ENCODE results near the gene CDH1.
"Not testable (repeated sequence)": the region's sequence is repeated elsewhere in the genome, so short reads cannot be mapped to it uniquely, and the experiment has no call there.

The CDH1 gene

DNA sequence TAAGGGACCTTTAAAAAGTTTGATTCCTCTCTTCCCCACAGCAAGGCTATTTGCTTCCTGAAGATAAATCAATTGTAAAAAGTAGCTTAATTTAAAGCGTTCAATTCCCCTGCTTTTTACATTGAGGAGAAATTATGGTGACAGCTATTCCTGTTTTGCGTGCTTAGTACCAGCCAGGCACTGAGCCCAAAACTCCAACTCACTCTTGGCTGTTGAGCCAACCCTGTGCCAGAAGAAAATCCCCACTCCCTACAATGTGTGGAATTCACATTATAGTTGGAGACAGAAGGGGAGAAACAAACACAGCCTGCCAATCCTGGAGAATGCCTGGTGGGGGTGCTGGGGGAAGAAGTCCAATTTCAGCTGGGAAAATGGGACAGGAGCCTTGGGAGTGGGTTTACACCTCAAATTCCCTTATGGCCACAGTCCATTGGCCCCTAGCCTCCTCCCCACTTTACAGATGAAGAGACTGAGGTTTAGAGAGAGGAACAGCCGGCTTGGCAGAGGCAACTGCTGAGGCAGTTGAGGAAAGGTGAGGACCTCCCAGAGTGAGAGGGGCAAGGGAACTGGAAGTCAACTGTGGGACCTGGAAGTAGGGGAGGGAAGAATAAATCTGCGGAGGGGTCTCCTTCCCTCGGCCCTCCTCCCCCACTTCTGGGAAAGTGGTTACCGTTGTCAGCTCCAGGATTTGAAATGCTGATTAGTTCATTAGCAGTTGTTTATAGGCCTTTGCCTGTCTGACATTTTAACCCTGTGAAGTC lies 26.1 kb downstream of the CDH1 start:
- no peak for DNase-seq

DNA sequence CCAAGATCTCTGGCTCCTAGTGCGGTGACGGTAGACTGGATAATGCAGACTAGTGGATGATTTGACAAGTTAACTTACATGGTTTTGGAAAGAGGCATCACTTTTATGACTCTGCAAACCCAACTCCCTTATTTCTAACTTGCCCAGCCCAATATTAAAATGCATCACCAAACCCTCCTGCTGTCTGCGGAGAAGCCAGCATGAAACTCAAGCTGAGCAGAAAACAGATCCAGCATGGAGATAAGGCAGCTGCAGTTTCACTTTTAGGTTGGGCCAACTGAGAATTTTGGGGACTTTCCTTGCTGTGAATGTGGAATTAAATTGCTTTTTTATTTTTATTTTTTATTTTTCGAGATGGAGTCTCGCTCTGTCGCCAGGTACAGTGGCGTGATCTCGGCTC lies 27.8 kb downstream of the CDH1 start:
- DNase-seq, result no peak

DNA sequence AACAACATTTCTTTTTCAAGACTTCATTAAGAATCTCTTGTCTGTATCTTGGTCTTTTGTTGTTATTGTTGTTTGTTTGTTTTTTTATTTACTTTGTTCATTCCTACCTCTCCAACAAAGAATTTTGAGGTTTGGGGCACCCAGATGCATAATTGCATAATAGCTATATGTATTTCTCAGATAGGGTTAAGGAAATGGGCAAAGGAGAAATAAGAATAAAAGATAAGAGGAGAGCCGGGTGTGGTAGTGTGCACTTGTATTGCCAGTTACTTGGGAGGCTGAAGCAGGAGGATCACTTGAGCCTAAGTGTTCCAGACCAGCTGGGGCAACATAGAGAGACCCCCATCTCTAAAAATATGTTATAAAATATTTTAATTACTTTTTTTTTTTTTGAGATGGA lies 30.5 kb downstream of the CDH1 start:
- DNase-seq, result no peak

DNA sequence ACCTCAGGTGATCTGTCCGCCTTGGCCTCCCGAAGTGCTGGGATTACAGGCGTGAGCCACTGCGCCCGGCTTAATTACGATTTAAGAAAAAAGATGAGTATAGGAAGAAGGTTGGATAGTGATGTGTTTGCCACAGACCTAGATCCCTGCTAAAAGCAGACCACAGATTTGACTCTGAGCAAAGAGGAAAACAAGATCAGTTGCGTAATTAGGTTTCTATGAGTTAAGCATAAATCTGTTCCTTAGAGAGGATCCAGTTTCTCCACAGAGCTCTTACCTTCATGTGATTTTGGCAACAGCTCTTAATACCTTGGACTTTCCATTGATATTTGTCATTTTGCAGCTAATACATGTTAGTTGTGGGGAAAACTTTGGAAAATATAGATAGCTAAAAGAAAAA lies 31.1 kb downstream of the CDH1 start:
- DNase-seq, result no peak

DNA sequence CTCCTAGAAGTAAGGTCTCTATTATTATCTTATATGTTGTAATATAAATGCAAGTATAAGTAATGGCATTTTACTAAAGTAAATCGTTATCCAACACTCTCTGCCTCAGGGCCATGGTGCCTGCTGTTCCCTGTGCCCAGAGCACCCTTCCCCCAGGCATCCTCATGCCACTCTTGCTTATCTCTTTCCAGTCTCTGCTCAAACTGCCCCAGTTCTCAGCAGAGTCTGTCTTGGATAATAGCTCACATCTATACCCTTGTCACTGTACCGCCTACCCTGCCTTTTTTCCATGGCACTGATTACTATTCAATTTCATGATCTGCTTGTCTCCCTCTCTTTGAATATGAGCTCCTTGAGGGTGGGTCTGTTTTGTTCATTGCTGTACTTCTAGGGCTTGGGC lies 31.7 kb downstream of the CDH1 start:
- no peak for DNase-seq

DNA sequence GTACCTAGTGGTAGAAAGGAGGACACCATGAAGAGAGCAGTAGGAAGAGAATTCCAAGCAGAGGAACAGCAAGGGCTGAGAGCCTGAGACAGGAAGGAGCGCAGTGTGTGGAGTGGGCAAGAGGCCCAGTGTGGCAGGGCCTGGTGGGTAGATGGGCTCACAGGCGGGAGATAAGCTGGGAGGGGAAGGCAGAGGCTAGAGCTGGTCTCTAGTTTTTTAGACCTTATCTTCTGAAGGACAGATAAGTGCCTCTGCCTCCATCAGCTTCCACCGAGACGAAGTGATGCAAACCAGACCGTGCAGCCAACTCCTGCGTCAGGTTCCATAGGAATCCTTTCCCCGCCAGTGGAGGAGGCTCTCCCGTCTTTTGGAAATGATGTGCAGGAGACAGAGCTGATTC lies 33.6 kb downstream of the CDH1 start:
- no peak for DNase-seq

DNA sequence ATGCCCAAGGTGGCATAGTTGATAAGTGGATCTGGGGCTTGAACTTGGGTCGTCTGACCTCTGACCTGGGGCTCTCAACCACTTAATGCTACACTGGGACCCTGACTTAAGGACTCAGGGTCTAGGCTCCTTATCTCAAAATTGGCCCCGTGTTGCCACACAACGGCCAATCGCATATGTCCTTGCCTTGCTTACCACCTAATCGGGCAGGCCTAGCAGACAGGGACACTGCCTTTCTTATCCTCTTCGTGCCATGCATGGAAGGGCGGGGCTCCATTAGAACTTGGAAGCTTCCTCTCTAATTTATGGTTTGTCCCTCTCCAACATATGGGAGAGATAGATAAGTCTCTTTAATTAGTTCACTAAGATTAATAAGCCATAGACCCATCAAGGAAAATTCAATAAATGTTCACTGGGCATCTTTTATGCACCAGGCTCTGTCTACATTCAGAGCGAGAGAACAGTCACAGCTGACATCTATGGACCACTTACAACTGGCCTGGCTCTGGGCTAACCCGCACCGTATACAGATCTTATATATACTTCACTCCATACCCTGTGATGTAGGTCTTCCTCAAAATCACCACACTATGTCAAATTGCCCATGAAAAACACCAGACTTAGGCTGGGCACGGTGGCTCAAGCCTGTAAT lies 35.1 kb downstream of the CDH1 start:
- DNase-seq, result no peak

DNA sequence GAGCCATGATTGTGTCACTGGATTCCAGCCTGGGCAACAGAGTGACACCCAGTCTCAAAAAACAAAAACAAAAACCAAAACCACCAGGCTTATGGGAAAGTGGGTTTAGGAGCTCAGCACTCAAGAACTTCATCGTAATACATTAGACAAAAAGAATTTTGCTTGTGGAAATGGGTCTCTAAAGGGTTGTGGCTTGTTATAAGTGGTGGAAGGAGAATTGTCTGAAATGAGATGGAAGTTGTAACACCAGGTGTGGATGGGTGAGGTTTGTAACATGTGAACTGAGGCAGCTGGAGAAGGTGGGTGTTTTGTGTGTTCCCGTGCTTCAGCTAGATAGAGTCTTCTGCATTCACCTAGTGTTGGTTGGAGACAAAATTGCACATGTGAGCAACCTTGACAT lies 35.8 kb downstream of the CDH1 start:
- DNase-seq, result no peak

DNA sequence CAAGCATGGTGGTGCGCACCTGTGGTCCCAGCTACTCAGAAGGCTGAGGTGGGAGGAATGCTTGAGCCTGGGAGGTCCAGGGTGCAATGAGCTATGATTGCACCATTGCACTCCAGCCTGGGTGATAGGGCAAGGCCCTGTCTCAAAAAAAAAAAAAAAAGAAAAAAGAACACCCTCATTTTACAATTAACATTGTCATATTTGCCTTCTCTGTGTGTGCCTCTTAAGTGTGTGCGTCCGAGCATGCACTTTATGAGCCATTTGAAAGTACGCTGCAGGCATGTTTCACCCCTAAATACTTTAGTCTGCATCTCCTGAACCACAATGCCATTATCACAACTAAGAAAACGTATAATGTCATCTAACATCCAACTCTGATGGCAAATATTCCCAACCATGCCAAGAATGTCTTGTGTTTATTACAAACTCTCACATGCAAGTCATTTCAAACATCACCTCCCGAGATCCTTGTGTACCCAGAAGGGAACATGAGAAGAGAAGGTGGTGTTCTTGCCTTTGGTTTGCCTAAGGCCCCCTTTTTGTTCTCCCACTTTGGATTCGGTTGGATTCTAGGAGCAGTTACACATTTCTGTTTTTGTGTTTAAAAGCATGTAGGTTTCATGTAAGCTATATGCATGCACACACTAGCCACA lies 38.0 kb downstream of the CDH1 start:
- DNase-seq, result no peak

DNA sequence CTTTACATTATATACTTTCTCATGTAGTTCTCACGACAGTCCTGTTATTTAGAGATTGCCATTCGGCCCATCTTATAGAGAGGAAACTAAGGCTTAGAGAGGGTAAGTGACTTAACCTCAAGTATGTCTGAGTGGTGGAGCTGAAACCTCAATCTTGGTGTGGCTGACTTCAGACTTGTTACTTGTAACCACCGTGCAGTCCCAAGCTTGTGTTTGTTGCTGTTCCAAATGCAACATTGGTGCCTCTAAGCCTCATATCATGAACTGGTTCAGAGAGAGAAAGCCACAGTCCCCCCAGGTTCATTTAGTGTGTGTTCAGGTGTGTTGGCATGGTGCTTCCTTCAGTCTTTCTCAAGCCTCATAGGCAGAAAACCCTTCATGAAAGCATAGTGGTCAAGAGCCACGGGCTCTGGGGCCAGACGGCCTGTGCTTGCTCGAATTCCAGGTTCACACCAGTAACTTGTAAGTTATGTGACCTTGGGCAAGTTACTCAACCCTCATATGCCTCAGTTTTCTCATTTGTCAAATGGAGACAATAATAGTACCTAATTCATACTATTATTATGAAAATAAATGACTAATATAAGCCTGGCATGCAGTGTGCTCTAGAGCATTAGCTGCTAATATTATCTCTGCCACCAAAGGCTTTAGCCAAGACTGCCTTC lies 39.9 kb downstream of the CDH1 start:
- DNase-seq, result no peak

DNA sequence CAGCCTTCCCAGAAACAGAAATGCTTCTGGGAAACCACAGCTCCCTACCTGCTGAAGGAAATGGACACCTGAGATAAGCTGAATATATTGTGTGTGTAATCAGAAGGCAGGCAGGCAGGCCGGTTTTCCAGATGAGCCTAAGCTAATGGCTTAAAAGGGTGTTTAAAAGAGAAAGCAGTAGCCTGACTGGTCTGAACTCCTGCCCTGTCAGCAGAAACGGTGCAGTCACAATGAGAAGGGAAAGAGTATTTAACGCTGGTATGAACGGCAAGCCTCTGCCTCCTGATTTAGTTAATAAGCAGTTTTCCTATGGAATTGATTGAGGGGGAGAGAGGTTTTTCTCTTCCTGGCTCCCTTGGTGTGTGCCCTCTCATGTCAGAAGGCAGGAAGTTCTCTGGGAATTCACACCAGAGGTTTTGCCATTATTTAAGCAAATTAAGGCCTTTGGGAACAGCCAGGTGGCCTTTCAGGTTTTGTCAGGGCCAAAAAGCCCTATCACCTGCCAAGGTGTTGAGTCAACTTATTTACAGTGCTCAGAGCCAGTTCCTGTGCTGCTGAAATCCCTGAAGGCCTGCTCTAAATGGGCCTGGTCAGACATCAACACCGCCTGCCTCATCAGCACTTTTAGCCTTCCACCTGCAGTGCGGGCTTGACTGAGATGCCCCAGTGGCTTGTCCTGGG lies 41.6 kb downstream of the CDH1 start:
- DNase-seq, result no peak

DNA sequence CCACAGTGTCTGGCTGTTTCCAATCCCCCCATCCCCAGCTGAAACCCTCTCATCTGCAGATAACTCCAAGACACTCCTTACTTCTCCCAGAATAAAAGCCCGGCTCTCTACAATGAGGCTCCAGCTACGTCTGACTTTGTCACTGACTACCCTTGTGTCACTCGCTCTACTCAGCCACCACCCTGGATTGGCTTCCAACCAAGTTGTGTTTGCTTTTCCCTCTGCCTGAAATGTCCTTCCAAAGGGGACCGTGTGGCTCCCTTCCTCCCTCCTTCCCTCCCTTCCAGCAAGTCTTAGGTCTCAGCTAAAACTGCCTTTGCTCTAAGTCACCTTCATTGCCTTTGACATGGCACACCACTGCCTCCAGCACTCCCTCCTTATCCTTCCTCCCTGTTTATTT lies 42.8 kb downstream of the CDH1 start:
- no peak for DNase-seq

DNA sequence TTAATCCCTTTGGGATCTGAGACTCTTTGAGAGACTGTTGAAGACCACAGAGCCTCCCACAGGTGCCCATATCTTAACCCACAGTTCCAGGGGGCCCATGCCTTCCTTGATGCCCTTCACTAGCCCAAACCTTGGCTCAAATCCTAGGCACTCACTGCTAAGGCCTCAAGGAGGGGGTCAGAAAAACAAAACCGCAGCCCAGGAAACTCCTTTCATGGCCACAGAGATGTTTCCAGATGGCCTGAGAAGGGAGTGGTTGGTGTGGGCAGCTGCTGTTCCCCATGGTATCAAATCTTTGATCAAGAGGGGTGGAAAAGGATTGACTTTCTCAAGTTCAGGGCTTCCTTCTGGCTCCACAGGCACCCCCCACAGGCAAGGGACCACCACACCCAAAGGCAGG lies 44.7 kb downstream of the CDH1 start:
- DNase-seq, result no peak

DNA sequence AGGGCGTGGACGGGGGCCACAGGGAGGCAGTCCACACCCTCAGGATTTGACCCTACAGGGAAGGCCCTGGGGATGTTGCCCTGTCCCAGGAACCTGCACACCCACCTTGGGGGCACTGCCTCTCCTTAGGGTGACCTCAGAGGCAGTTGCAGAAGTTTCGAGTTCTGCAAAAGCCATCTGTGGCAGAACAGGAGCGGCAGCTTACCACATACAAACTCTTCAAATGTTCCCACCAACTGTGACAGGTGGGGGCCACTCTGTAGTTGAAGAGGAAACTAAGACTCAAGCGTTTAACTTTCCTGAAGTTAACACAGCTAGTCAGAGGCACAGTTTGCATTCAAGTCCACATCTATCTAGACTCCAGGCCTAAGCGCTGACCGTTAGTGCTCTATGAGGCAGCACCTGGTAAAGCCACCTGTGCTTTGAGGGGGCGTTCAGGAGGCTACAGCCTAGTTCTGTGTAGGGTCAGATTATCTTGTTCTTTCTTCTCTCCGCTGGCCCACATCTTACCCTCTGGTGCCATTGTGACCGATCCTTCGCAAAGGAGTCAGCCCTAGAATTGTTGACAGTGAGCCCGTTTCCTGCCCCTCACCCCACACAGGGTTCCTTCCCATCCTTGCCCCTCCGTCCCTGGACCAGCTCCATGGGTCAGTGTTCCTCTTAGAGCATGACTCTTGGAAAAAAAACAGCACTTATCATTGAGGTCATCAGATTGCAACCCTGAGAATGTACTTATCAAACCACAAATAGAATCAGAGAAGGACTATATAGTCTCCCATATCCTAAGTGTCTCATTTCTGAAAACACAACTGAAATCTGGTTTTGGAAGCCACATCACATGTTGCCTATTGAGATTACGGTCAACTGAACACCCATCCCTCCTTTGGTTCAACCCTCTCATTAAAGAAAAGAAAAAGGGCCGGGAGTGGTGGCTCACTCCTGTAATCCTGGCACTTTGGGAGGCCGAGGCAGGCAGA lies 45.4 kb downstream of the CDH1 start:
- DNase-seq, result no peak

DNA sequence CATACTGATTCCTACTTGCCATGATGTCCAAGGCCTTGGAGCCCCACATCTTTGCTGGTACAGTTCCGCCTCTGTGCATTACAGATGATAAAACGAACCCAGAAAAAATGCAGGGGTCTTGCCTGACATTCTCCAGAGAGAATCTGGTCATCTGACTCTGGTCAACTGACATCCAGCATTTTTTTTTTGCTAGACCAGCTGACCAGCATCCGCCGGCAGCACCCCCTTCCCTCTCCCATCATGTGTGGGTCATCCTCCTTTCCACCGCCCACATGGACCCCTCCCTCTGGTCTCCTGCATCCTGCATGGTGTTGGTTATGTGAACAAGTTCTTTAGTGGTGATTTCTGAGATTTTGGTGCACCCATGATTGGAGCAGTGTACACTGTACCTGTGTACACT lies 47.1 kb downstream of the CDH1 start:
- no peak for DNase-seq

DNA sequence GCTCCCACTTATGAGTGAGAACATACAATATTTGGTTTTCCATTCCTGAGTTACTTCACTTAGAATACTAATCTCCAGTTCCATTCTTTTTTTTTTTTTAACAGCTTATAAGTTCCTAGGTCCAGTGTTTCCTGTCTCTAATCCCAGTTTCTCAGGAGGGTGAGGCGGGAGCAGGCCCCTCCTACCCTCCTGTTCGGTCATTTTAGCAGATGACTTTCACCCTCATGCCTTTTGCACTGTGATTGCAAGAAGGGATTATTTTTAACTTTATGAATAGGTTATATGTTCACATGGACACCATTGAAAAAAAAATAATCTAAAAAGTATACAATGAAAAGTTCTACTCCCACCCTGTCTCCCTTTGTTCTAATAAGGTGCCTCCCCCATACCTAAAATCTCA lies 47.6 kb downstream of the CDH1 start:
- DNase-seq, result no peak

DNA sequence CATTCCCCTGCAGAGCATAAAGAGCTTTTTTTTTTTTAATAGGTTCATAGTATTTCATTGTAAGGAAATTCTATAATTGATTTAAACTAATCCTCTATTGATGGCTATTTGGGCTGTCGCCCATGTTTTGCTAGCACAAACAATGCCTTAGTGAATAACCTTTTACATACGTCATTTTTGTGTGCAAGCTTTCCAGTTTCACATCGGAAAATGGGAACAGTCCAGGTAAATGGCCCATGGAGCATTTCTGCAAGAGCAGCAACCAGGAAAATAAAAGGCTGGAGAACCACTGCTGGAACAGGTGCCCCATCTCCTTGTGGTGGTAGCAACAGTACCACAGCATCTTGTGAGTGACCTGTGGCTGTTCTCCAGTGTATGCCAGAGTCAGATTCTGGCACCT lies 48.6 kb downstream of the CDH1 start:
- DNase-seq, result no peak

DNA sequence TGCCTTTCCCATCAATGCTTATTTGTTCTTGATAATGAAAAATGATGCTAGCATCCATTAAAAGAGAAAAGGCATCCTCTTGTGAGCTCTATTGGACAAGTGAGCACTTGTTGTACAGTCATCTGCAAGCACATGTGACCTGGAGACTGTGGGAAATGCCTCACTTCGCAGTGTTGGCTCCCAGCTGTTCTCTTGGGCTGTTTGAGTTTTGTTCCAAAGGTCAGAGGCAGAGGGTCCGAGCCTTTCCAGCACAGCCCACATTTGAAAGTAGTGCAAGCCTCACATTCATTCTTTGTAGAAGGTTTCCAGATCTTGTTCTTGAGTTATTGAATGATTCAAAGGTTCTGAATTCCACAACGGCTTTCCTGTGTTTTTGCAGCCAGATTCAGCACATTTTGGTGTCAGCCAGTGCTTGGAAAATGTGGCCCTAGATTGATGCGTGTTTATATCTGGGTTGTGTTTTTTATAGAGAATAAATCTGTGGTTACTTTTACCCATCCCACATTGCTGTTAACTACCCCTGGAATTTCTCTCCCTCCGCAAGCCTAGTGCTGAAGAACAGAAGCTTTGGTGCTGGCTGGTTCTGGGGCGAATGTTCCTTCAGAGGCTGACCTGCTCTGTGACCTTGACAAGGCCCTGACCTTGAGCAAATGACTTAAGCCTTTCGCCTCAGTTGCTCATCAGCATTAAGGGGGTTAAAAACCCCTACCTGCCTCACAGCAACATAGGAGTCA lies 49.8 kb downstream of the CDH1 start:
- no peak for DNase-seq

DNA sequence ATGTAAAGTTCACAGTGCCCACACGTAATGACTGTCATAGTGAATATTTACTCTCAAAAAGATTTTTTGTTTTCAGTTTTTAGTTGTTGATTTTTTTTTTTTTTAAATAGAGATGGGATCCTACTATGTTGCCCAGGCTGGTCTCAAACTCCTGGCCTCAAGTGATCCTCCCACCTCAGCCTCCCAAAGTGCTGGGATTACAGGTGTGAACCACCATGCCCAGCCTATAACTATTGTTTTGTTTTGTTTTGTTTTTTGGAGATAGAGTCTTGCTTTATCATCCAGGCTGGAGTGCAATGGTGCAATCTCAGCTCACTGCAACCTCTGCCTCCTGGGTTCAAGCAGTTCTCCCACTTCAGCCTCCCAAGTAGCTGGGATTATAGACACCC lies 50.3 kb downstream of the CDH1 start:
- not testable (repeated sequence) for DNase-seq

DNA sequence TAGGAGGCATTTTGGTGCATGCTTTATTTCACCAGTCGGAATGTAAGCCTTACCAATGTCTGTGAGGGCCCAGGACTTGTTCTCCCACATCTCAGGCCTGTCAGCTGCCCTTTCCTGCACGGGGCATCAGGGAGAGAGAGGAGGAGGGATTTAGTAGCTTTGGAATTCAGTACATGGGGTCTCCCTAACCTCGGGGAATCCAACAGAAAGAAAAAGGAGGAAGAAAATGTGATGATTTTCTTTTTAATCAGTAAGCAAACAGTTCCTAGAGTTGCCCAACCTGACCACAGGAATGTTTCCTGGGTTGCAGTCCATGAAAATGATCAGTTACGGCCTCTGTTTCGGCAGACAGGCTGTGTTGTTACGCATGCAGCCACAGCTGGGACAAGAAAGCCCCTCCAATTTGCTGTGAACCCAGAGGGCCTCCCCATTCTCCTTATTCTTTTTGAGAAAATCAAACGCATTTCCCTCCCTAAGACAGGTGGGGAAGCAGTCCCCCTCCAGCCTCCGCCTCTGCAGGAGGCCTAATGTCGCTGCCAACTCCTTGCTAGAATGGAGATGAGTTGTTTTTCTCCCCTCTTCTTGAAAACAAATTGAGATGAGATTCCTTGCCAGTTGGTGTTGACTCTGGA lies 53.2 kb downstream of the CDH1 start:
- DNase-seq, result no peak

DNA sequence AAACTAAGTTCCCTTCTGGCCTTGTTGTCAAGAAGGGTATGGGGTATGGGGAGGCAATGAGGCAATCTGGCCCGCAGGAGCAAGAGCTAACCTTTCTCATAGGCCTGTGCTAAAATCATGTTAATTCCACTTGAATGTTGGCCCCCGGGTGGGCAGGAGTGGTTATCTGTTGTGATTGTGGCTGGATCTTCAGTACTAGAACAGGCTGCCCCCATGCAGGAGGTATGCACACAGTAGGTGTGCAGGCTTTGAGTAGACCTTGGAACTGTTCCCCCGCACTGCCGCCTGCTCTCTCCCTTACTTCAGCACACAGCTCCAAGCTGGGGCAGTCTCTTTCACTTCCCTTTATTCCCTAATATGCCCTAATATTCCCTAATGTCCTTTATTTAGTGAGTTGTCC lies 53.9 kb downstream of the CDH1 start:
- no peak for DNase-seq

Measured in activated naive CD4-positive, alpha-beta T cell (primary cell).